Peyer's patch (tissue), 4 donors: Measurements from ENCODE around the gene PDHA2. TPM values are rescaled to one million over a fixed set of nuclear protein-coding genes. Genes with fewer than 3 reads are reported as not detected.

ENCODE experiments used
- DNase-seq, 3 donors: peaks; one replicate each; pipeline ENCODE4 v3.0.0-alpha.2; 2017 to 2019
- H3K27ac ChIP-seq, 4 donors: fragments of 200-600 bp; sonication (generic); one replicate each; pipeline ENCODE4 v1.5.1; 2016 to 2019
- H3K27me3 ChIP-seq, 2 donors: fragments of 200-600 bp; sonication (generic); one replicate each; pipeline ENCODE4 v1.5.1; 2019
- H3K36me3 ChIP-seq, 3 donors: fragments of 200-600 bp; sonication (generic); one replicate each; pipeline ENCODE4 v1.5.1; 2016 to 2019
- H3K4me1 ChIP-seq, 4 donors: fragments of 200-600 bp; sonication (generic); one replicate each; pipeline ENCODE4 v1.5.1; 2016 to 2019
- H3K4me3 ChIP-seq, 4 donors: fragments of 200-600 bp; sonication (generic); 1 replicate in 3 of 4; 2 replicates in 1 of 4; pipeline ENCODE4 v1.5.1; 2016 to 2019; ENCODE audit warnings: mild to moderate bottlenecking in 1 of 4
- H3K9me3 ChIP-seq, 4 donors: fragments of 200-600 bp; sonication (generic); one replicate each; pipeline ENCODE4 v1.5.1; 2016 to 2019; ENCODE audit warnings: mild to moderate bottlenecking in 1 of 4
- CTCF ChIP-seq, 6 experiments: fragments of 450-650 bp in 4 of 6; fragments of 200-600 bp in 2 of 6; sonication (generic) in 1 of 6; IDR thresholded peaks; one replicate each; pipeline ENCODE4 v1.5.1; 2017 to 2019; ENCODE audit warnings: antibody characterized with exemption in 6 of 6, mild to moderate bottlenecking in 3 of 6, moderate library complexity in 1 of 6
- POLR2A ChIP-seq, 2 donors: fragments of 450-650 bp; IDR thresholded peaks; one replicate each; pipeline ENCODE4 v1.5.1; 2017; ENCODE audit warnings: antibody characterized with exemption in 2 of 2, mild to moderate bottlenecking in 2 of 2, moderate library complexity in 2 of 2
- small RNA-seq, 2 donors: library from RNA; depleted of rRNA; stranded (forward); fragments of <200 nt; gene quantifications; one replicate each; pipeline ENCODE3, GENCODE V24; 2016
- total RNA-seq, 4 donors: library from RNA; depleted of rRNA; stranded (reverse); fragments of >200 nt; gene quantifications; one replicate each; pipeline ENCODE4 v1.1.0, GENCODE V29; 2016

PDHA2 gene
- total RNA-seq, 4 donors from 2014 or later = not detected

- Histone ChIP-seq H3K4me1 (no peaks in the 10 kb centered on the region), H3K4me3 (no peak overlapping the region), H3K36me3 (no peaks in the 10 kb centered on the region), H3K27me3 (no peaks in the 10 kb centered on the region), H3K9me3 (no peaks in the 10 kb centered on the region), H3K27ac (no peak overlapping the region)
- TF ChIP-seq POLR2A (IDR thresholded peaks at IDR 0.05) (no peak), CTCF (IDR thresholded peaks at IDR 0.05) (no peak)
- DNase-seq = no peak
Measured at GRCh38 chr4:95889662-95890061, 49.8 kb downstream of the PDHA2 start.

Small RNA genes within 50 kb of the gene (small RNA-seq; reads per million reads assigned to genes)
- 0 reads per million in 2 donors for gene RNU6-1059P
